ENCODE data around the gene GLIS1.

The GLIS1 gene

DNA sequence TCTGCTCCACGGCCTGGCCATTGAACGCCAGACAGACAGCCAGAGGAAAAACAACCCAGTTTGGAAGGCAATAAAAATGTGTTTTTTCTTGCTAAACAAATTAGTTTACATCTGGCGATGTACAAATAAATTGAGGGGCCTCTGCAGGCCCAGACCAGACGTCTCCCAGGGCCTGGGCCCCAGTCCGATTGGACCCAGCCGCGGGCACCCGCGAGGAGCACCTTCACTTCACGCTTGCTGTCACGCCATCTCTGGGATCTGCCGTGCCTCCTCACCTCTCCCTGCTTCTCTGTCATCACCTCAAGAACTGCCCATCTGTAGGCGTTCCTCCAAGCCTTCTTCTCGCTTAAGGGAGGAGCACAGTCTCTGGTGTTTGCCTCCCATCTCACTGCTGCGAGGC lies 61.5 kb downstream of the GLIS1 start:
- no peak for DNase-seq

DNA sequence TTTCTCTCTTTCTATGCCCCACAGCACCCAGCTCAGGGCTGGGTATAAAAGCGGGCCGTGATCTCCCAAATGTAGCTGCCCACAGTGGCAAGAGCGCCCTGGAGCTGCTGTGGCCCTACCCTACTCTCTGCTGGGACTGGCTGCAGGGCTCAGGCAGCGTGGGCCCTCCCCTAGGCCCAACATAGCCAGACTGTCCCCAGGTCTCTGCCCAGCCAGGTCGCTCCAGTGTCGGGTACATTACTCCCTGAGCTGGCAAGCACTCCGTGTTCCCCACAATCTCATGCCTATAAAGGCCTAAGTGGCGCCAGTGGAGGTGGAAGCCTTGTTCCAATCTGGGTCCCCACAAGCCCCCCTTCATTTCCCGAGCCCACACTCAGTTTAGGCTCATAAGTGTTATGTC lies 66.2 kb downstream of the GLIS1 start:
- no peak for DNase-seq

DNA sequence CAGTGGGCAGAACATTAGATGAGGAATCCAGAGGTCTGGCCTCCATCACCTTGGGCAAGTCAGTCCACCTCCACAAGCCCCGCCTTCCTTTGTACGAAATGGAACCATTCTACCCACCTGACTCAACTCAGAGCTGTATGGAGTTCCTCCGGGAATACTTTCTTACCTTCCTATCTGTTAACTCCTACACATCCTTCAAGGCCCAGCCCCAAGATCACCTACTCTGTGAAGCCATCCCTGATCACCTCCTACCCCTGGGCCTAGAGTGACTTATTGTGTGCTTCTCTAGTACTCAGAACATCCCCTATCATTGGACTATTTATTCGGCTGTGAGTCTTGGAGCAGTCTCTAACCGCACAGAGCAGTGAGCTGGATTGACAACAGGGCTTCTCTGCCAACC lies 66.7 kb downstream of the GLIS1 start:
- no peak for DNase-seq

DNA sequence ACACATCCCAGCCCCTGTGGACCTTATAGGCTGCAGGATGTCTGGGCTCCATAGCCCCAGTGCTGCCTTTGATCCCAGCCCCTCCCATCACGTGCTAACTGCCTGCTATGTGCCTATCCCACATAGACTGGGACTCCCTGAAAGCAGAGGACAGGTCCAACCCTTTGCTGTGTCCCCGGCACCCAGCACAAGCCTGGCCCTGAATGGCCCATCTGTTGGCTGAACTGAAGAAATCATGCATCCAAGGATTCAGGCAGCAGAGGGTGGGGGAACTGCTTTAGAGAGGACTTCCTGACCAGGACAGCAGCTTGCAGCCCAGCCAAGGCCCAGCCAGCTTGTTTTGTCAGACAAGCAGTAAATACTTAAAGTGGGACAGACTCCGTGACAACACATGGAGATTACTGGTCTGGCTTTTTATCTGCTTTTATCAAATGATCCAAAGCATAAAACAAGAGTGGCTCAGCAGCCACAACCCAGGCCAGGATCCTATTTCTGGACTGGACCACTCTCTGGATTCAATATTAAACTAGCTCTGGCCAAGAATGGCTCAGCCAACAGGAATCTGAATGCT lies 69.3 kb downstream of the GLIS1 start:
- no peak for DNase-seq

DNA sequence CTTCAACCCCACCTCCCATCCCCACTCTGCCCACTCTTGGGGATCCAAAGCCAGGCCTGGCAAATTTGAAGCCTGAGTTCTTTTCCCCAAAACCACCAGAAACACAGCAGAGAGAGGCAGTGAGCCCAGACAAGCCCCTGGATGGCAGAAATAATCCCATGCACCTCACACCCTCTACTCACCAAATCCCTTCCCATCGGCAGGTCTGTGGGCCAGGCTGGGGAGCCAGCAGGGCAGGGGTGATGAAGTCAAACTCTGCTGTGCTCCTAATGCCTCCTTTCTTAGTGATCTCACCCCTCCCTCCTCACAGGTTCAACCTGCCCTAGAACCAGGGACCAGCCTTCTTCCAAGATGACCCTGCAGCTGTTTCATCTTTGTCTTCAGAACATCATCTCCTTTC lies 72.4 kb downstream of the GLIS1 start:
- no peak for DNase-seq

DNA sequence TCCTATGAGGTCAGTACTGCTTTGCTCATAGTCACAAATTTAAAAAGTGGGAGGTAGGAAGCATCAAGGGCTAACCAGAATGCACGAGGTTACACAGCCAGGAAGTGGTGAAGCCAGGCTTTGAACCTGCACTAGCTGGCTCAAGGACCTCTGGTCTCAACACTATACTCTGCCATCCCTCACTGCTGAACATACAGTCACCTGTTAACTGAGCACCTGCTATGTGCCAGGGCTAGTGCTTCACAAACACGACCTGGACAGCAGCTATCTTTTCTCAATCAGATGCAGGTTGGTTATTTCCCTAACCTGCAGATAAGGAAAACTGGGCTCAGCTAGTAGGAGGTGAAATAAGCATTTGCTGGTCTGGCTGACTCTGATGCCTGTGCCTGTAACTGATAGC lies 73.0 kb downstream of the GLIS1 start:
- DNase-seq: no peak

DNA sequence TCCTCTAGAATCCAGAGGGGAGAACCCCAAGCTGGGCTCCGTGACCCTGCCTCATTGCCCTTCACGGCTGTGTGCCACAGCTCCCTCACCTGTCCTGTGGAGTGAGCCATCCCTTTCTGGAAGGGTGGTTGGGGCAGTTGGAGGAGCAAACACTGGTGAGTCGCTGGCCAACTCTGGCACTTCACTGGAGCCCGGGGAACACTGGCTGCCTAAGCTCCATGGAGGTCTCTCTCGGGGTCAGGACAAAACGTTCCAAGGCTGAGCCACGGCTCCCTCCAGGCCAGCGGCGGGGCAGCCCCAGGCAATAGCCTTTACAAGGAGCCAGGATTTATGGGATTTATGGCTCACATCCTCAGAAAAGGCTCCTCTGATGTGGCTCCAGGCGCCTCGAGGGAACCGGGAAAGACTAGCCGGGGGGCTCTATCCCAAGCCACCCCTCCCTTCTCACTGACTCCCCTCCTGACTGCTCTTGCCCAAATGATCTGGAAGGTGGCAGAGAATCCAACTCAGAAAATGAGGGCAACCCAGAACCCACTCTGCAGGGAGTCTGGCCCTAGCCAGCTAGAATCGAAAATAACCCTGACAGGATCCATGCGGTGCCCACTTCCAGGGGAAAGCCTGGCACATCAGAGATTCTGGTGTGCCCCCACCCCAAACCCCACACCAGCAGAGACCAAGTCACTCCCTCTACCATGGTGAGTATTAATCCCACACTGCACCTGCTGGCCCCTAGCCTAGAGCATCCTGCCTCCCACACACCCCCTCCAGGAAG lies 75.2 kb downstream of the GLIS1 start:
- no peak for DNase-seq

DNA sequence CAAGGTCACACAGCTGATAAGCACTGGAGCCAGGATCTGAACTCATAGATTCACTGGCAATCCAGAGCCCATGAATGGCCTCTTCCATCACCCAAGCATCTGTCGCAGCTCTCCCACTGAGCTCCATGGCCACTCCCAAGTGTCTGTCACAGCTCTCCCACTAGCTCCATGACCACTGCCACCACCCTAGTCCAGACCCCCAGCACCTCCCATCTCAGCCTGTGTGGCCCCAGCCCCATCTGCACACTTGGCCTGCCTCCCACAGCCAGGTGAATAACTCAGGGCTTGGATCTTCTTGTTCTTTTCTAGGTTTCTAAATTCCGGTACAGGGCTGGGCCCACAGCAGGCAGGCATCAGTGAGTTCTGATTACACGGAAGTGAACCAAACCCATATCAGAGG lies 76.0 kb downstream of the GLIS1 start:
- DNase-seq: no peak

DNA sequence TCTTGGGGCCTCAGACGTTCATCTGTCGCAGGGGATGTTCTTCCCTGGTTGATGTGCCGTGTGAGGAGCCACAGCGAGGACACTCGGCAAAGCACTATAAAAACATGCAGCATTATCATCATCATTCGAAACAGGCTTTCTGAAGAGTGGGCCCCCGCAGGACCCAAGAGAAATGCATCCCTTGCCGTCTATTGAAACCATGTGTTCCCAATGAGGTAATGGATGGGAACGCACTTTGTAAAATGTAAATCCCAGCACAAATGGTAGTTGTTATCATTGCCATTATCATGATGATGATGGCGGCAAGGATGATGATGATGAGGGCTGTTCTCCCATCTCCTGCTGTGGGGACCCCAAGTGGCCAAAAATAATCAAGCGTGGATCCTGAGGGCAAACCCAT lies 76.8 kb downstream of the GLIS1 start:
- no peak for DNase-seq

DNA sequence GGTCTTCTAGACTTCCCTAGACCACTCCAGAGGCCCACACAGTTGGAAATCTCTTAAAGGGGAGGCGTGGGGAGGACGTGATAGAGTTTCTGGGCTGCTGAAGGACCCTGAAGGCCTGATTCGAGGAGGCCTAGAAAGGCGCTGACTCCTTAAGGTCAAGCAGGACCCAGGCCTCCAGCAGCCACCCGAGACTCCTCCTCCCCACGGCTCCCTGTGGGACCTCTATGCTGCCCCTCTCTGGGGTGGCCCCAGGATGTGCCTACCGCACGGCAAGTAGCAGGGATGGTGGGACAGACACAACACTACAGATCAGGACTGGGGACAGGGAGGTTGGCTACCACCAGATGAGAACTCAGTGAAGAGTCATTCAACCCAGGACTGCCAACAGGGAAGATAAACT lies 77.5 kb downstream of the GLIS1 start:
- no peak for DNase-seq

DNA sequence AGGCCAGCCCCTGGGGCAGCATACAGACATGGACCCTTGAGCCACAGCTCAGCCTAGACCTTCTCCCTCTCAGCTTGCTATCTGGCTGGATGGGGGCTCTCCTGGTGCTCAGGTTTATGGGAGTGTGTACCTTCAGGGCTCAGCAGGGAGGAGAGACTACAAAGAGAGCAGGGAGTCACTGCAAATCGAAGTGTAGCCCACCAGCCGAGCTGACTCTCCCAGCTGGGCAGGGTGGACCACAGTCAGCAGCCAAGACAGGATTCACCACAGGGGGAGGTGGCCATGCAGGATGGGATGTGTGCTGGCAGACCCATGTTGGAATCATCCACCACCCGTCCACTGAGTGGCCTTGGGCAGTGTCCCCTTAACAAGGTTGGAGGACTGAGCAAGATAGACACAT lies 78.3 kb downstream of the GLIS1 start:
- no peak for DNase-seq

DNA sequence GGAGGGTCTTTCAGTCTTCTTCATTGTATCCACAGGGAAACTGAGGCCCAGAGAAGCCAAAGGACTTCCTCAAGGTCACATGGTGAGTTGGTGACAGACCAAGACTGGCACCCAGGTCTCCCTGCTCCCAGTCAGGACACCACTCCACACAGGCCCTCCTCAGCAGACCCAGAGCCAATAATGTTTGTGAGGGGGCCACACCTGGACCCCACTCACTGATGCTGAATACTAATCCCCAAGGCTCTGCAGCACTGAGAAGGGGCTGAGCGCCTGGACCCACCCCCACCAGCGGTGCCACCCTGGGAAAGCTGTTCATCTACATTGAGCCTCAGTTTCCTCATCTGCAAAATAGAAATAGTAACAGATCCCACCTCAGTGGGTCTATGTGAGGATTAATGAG lies 79.5 kb downstream of the GLIS1 start:
- DNase-seq: no peak

DNA sequence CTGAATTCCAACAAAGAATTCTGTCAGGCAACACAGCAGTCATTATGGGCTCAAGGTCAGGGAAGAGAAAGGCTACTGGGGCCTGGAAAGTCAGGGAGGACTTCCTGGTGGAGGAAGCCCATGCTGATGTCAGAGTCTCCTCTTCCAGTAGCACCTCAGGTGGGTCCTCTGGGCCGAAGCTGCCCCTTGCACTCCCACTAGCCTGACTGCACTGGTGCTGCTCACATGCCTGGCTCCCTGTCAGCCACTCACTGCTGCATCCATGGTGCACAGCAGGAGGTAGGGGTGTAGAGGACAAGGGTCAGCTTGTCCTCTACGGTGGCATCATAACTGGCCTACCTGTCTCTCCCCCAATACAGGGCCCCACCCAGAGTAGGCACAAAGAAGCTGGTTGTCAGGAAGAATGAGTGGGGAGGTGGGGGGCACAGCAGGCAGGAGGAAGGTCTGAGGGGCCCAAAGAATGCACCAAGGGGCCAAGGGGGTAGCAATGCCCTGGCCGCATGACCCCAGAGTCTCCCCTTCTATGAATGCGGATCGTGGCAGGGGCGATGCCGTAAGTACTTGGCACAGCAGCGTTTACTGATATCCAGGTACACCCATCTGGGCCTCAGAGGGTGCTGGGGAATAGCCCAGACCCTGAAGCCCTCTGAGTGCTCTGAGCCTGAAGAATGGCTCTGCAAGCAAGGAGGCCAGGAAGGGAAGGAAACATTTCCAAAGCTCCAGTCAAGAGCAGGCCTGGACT lies 80.3 kb downstream of the GLIS1 start:
- no peak for DNase-seq

DNA sequence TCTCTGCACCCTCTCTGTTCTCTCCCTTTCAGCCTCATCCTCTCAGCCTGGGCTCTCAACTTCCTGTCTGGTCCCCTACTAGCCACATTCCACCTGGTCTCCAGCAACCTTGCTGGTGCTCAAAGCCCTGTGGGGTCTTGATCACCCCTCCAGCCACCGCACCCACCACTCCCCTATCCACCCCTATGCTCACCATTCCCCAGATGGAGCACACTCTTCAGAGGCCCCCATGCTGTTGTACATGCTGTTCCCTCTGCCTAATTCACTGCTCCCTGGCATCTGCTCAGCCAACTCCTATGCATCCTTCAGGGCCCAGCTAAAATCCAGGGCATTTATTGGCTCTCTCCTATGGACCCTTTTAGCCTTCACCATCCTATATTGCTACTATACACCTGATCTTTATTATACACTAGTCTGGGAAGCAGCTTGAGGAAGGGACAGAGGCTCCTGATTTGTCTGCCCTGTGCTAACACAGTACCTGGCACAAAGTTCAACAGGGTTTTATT lies 81.0 kb downstream of the GLIS1 start:
- no peak for DNase-seq

DNA sequence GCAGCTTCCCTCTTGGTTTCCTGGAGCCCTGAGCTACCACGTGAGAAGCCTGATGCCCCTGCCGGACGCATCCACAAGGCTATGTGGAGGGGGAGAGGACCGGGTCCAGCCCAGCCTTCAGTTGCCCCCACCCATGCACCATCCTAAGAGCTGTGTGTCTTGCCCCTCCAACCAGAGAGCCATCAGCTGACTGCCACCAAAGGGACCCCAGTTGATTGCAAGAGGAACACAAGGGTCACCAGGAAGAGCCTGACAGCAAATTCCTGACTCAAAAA lies 81.5 kb downstream of the GLIS1 start:
- DNase-seq: no peak

DNA sequence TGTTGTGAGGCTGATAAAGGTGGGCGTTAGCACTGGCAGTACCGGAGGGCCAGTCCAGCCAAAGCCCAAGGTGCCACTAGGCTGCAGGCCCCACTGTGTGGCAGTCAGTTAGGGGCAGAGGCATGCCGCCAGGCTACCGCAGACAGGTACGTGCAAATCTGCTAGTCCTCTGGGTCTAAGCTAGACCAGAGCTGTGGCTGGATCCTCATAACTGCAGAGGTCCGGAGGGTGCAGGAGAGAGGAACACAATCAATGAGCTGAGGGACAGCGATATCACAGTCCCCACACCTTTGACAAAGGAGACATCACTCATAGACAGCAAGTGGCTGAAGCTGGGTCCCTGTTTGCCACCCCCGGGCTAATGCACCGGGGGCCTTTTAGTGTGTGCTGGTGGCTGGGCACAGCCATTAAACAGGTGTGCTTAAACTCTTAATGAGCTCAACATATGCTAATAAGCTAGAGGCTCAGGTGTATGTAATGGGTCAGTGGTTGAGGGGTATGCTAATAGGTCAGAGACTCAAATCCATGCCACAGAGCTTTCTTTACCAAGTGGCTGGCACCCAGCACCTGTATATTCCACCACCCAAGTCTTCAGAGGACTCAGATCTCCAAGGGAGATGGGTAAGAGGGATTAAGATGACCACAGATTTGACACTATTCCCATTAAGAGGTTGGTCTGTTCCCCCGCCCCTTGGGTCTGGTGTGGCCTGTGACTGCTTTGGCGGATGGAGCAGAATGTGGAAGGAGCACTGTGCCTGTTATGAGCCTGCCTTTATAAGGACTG lies 82.0 kb downstream of the GLIS1 start:
- DNase-seq: no peak

DNA sequence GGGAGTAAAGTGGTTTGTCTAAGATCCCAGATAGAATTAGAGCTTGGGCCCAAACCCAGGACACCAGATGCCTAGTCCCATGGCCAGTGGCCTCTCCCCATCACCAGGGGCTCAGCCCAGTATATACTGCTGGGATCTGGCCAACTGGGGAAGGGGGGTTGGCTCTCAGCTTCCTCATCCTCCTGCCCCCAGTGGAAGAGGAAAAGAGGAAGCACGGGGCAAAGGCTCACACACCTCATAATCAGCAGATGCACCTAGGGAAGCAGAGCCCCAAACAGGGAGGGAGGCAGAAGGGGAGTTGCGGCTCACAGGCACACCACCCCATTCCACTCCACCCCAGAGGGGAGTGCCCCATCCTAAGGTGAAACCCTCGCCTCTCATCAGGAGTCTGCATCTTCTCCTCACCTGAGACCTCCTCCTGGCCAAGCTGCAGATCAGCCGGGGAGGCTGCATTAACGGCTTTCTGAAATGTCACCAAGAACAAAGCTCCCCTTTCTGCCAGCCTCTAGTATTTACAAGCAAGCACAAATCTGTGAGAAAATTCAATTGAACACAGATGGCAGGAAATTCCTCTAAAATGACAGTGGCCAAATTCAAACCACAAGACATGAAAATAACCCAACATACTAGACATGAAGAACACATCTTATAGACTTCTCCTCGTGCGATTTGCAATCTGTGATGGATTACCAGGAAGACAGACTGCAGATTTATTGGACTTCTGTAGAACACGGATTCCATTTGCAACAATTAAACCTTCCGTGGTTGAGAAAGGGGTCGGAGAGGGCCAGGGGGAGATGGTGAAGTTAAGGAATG lies 82.8 kb downstream of the GLIS1 start:
- DNase-seq: no peak

DNA sequence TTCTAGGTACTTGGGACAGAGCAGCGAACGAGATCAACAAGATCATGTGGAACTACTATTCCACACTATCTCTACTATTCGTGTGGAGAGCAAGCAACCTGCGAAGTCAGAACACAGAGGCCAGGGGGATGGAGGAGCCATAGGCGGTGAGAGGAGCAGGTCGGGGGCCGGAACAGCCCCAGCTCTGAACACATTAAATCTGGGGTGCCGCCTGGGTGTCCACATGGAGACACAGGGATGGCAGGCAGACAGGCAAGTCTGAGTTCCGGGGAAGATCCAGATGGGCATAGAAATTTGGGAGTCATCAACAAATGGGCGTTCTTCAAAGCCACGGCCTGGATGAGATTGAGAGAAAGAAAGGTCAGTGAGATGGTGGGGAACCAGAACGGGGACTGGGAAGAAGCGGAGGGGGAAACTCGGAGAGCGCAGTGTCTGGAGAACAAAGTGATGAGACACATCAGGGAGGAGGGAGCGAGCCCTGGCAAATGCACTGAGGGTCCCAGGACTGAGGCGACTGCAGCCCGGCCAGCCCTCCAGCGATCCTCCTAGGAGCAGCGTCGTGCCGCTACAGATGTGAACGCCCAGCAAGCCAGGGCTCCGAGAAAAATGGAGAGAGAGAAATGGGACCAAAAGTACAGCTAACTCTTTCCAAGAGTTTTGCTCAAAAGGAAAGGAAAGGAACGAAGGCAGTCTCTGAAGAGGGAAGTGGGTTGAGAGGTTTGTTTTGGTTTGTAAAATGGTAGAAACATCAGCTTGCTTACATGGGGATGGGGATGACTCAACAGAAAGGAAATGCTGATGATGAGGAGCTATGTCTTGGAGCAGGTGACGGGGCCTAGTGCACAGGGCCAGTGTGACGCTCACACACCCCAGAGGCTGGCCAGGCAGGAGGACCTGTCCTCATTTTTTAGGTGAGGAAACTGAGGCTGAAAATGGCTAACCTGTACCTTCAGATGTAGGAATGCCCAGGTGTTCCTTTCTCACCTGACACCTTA lies 84.5 kb downstream of the GLIS1 start:
- DNase-seq: no peak

DNA sequence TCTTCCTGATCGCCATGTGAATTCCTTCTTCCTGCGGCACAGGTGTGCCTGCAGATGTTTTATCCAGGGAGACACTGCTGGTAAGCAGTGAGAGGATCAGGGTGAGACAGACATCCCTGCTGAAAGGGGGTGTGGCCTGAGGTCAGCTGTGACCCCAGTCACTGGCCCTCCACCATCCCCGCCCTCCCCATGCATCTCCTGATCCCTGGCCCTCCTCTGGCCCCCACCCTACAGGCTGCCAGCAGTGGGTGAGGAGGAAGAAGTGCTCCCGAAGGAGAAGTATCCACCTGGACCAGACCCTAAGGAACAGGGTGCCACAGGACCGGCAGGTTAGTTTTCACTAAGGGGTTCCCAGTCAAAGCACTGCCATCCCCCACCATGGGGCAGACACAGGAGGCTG lies 85.3 kb downstream of the GLIS1 start:
- no peak for DNase-seq

DNA sequence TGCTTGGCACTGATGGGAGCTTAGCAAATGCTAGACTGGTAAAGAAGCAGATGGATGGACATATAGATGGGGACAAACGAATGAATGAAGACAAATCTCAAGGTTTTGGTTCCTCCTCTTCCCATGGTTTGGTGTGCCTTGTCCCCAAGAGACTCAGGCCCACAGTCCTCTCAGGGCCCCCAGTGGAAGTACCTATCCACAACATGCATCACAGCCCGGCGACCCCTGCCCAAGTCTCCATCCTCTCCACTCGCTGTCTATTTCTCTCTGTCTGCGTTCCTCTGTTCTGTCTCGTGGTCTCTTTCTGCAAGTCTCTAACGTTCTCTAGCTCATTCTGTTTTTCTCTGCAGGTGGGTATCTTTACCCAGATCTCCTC lies 85.8 kb downstream of the GLIS1 start:
- DNase-seq: no peak

DNA sequence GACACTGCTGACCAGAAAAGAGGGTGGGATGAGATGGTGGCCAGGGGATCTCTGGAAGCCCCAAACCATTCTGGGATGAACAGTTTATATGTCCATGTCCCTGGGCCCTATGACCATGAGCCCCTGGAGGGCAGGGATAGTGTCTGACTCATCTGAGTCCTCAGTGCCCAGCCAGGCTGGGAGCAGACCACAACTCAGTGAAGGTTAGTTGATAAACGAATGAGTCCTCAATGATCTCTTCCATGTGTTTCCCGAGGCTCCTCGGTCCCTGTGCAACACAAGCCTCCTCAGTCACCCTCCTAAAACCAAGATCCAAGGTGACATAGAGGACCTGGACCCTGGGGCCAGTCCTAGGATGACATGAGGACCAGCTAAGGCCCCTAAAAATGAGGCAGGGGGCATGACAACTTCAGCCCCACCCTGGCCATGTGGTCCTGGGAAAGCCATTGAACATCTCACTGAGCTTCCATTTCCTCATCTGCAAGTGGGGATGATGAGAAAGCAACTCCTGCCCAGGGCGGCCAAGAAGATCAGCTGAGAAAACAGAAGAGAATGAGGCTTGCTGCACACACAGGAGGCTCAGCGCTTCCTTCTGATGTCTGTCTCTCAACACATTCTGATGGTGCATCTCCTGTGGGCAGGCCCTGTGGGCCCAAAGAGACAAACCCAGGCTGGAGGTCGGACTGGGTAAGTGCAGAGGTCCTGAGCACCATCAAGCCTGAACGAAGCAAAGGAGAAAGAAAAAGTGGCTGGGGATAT lies 86.3 kb downstream of the GLIS1 start:
- DNase-seq: no peak

Measured in CD4-positive, alpha-beta T cell treated with Interleukin-17A for 1 hour (primary cell).